Caki2 (cell line): Measurements from ENCODE around the gene MYO15A. TPM values are rescaled to one million over a fixed set of nuclear protein-coding genes. Genes with fewer than 3 reads are reported as not detected.

Experiments used
- DNase-seq: peaks from one replicate; pipeline ENCODE4 v3.0.0-alpha.2; 2015; ENCODE audit warnings: low read depth
- in situ Hi-C: cut with HindIII; loops from 2 replicates; pipeline ENCODE4 v1.10.0; 2016; ENCODE audit warnings: low sequenced_read_pairs, low pct_unique_long_range_greater_than_20kb, mixed read lengths
- total RNA-seq: library from RNA; depleted of rRNA; stranded (reverse); fragments of >200 nt; shearing (Covaris generic); gene quantifications from 2 replicates; pipeline ENCODE4 v1.2.3, GENCODE V29; 2014; ENCODE audit warnings: low replicate concordance

MYO15A gene
- total RNA-seq, 1 experiment from 2014 or later: not detected

- DNase-seq: no peak
- in situ Hi-C loops: no loop called here
Observed at GRCh38 chr17:18094409-18094807, 14.1 kb upstream of the MYO15A start.

- in situ Hi-C loops: no loop called here
- DNase-seq: no peak
Observed at GRCh38 chr17:18099516-18099915, 9.0 kb upstream of the MYO15A start.

GRCh38 chr17:18100616-18101015, 7.9 kb upstream of the MYO15A start:
- in situ Hi-C loops: no loop called here
- no peak for DNase-seq

- DNase-seq: no peak
- in situ Hi-C loops: no loop called here
Observed at GRCh38 chr17:18101828-18102227, 6.7 kb upstream of the MYO15A start.

- in situ Hi-C loops: no loop called here
- DNase-seq: no peak
Observed at GRCh38 chr17:18102640-18103039, 5.9 kb upstream of the MYO15A start.

- in situ Hi-C loops: no loop called here
- no peak for DNase-seq
Observed at GRCh38 chr17:18105027-18105426, 3.5 kb upstream of the MYO15A start.

- DNase-seq: no peak
- in situ Hi-C loops: no loop called here
Observed at GRCh38 chr17:18105595-18105994, 3.0 kb upstream of the MYO15A start.

- DNase-seq: no peak
- in situ Hi-C loops: no loop called here
Observed at GRCh38 chr17:18106211-18106610, 2.3 kb upstream of the MYO15A start.

GRCh38 chr17:18107061-18107790, 1.3 kb upstream of the MYO15A start:
- in situ Hi-C loops: no loop called here
- no peak for DNase-seq

- no peak for DNase-seq
- in situ Hi-C loops: no loop called here
Observed at GRCh38 chr17:18107971-18108370, 585 bp upstream of the MYO15A start.

GRCh38 chr17:18109935-18110485, 1.5 kb downstream of the MYO15A start:
- DNase-seq: no peak
- in situ Hi-C loops: no loop called here

- in situ Hi-C loops: no loop called here
- no peak for DNase-seq
Observed at GRCh38 chr17:18110636-18111145, 2.1 kb downstream of the MYO15A start.

- no peak for DNase-seq
Observed at GRCh38 chr17:18111330-18111971, 2.9 kb downstream of the MYO15A start.

GRCh38 chr17:18115517-18115916, 7.0 kb downstream of the MYO15A start:
- in situ Hi-C loops: no loop called here
- DNase-seq: no peak

More at GRCh38 chr17:18111330-18111971, 2.9 kb downstream of the MYO15A start:
- in situ Hi-C loops: no loop called here

GRCh38 chr17:18116078-18116477, 7.5 kb downstream of the MYO15A start:
- in situ Hi-C loops: no loop called here

GRCh38 chr17:18117533-18117932, 9.0 kb downstream of the MYO15A start:
- in situ Hi-C loops: no loop called here
- DNase-seq: no peak

More at GRCh38 chr17:18116078-18116477, 7.5 kb downstream of the MYO15A start:
- DNase-seq: no peak

- in situ Hi-C loops: no loop called here
Observed at GRCh38 chr17:18117982-18118975, 9.7 kb downstream of the MYO15A start.

GRCh38 chr17:18119166-18119745, 10.7 kb downstream of the MYO15A start:
- no peak for DNase-seq
- in situ Hi-C loops: no loop called here

More at GRCh38 chr17:18117982-18118975, 9.7 kb downstream of the MYO15A start:
- DNase-seq: no peak
